ENCODE data around the gene MED17. TPM values are rescaled to one million over a fixed set of nuclear protein-coding genes. Genes with fewer than 3 reads are reported as not detected.

The MED17 gene
- total RNA-seq, 1 experiment from 2014 or later, result 26.9 TPM

DNA sequence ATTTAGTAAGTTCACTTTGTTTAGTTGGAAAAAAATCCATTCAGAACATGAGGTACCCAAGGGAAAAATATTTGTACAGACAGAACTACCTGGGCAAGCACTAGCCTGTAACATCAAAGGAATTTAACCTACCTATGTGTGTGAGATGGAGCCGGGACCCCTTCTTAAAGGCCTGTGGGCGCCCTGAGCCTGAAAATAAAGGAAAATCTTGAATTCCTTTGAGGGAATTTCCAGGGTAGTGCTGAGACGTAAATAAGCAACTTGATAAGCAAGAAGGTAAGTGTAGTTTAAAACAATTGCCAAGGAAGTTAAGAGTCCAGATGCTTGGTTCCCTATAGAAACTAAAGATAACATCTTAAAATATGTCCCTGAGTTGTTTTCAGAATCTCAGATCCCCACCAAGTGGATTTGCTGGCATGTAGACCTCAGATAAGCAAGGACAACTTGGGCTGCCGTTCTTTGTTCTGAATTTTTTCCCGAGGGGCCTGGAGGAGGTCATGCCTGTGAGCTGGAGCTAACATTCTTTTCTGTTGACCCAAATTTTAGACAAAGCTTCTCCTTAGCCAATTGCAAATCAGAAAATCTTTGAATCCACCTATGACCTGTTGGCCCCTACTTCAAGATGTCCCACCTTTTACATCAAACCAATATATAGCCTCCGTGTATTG, 31.0 kb downstream of the MED17 start:
- no peak for DNase-seq
- CTCF ChIA-PET, result no interaction called here
- H3K4me3 ChIP-seq, result no peak overlapping the region
- H3K4me2 ChIP-seq, result no peak overlapping the region
- TF ChIP-seq EZH2 (IDR thresholded peaks at IDR 0.05; ENCODE audit: low read depth) (no peak), CTCF (conservative IDR thresholded peaks at IDR 0.05) (no peak)
- no peaks in the 10 kb centered on the region for H4K20me1 ChIP-seq (ENCODE audit: insufficient read depth)
- H3K27me3 ChIP-seq (ENCODE audit: insufficient read depth, low read depth), result no peaks in the 10 kb centered on the region
- no peak overlapping the region for H2AFZ ChIP-seq
- peaks cover 32% of the 10 kb centered on the region for H3K36me3 ChIP-seq (ENCODE audit: low read depth)
- H3K79me2 ChIP-seq (ENCODE audit: low read depth), result no peaks in the 10 kb centered on the region
- H3K27ac ChIP-seq, result no peak overlapping the region
- H3K4me1 ChIP-seq (replicated peaks; ENCODE audit: insufficient read depth), result peaks cover 25% of the 10 kb centered on the region
- peaks cover 45% of the 10 kb centered on the region for H3F3A ChIP-seq (ENCODE audit: insufficient read depth, low read depth)
- no TSS peak for BruUV-seq (replicated peaks)
- intact Hi-C loops (cut with micrococcal nuclease; ENCODE audit: unreplicated experiment), result no loop called here
- H3K9me3 ChIP-seq (ENCODE audit: insufficient read depth, low read depth), result no peaks in the 10 kb centered on the region
- no peaks in the 10 kb centered on the region for H3K9me2 ChIP-seq (ENCODE audit: insufficient read depth)
- POLR2A ChIA-PET (ENCODE audit: unreplicated experiment), result no interaction called here

DNA sequence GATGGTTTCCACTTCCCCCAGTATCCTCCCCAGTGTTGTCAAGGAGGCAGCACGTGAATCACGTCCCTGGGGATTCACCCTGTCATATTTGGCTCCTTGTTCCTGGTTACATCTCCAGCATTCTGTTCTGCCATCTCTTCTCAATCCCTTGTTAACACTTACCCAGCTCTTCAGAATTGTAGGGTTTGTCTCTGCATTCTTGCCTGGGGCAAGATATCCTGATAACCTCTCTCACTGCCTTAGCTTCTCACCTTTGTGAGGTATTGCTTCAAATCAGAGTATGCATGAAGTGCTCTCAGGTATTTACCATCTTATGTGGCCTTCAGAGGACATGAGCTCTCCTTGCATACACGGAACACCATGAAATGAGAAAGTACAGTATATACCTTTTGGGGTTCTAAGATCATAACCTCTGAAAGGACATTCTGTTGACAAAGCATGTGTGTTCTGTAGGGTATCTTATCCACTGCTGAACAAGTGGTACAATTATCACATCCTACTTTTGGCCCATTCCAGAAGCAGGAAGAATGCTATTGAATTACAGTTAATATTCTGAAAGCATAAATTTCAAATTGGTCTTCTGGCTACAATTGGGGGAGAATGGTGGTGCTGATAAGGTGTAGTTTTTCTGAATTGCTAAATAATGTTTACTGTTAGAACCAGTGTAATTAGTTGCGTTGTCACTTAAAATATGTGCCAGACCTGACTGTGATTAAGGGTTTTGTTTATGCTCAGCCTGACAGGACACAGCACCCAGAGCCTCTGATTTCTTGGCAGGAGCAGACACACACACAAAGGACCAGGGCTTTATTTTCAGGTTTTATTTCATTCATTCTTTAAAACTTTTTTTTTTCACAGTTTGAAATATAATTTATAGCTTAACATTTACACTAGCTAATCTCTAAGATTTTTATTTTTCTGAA, 33.6 kb downstream of the MED17 start:
- Histone ChIP-seq H3K4me1 (replicated peaks; ENCODE audit: insufficient read depth) (peaks cover 25% of the 10 kb centered on the region), H2AFZ (no peak overlapping the region), H3K79me2 (ENCODE audit: low read depth) (no peaks in the 10 kb centered on the region), H3K9me3 (ENCODE audit: insufficient read depth, low read depth) (no peaks in the 10 kb centered on the region), H3F3A (ENCODE audit: insufficient read depth, low read depth) (peaks cover 37% of the 10 kb centered on the region), H3K27me3 (ENCODE audit: insufficient read depth, low read depth) (no peaks in the 10 kb centered on the region), H3K4me3 (peak overlapping the region; percentile 5; the same call in 1 of the 2 replicates), H3K36me3 (ENCODE audit: low read depth) (peaks cover 14% of the 10 kb centered on the region; the same call in 1 of the 2 replicates), H3K4me2 (peak overlapping the region; percentile 60), H3K27ac (peak overlapping the region; percentile 48), H3K9me2 (ENCODE audit: insufficient read depth) (no peaks in the 10 kb centered on the region), H4K20me1 (ENCODE audit: insufficient read depth) (no peaks in the 10 kb centered on the region)
- intact Hi-C loops (cut with micrococcal nuclease; ENCODE audit: unreplicated experiment), result loop anchor here (1.0 kb wide), 1 partner anchor 25 kb away; no protein-coding TSS in a partner anchor
- peak; percentile 55 to 96 for DNase-seq
- ChIA-PET POLR2A (ENCODE audit: unreplicated experiment) (interaction anchor here (0.5 to 0.8 kb wide), 6 partner anchors 11 to 1748 kb away, joined by 3 to 10 read pairs (median 4); no protein-coding TSS in a partner anchor), CTCF (interaction anchor here (2.0 kb wide), 1 partner anchor 78 kb away, joined by 5 read pairs; no protein-coding TSS in a partner anchor)
- TF ChIP-seq EZH2 (IDR thresholded peaks at IDR 0.05; ENCODE audit: low read depth), result no peak
- no peak for TF ChIP-seq CTCF (conservative IDR thresholded peaks at IDR 0.05)
- BruUV-seq (replicated peaks), result no TSS peak

- TF ChIP-seq CTCF (conservative IDR thresholded peaks at IDR 0.05) (no peak), EZH2 (IDR thresholded peaks at IDR 0.05; ENCODE audit: low read depth) (no peak)
- Histone ChIP-seq H3K9me2 (ENCODE audit: insufficient read depth) (no peaks in the 10 kb centered on the region), H3K79me2 (ENCODE audit: low read depth) (no peaks in the 10 kb centered on the region), H3K9me3 (ENCODE audit: insufficient read depth, low read depth) (no peaks in the 10 kb centered on the region), H3F3A (ENCODE audit: insufficient read depth, low read depth) (peaks cover 33% of the 10 kb centered on the region), H4K20me1 (ENCODE audit: insufficient read depth) (no peaks in the 10 kb centered on the region), H3K4me3 (no peak overlapping the region), H3K36me3 (ENCODE audit: low read depth) (no peaks in the 10 kb centered on the region), H3K27ac (no peak overlapping the region), H3K27me3 (ENCODE audit: insufficient read depth, low read depth) (no peaks in the 10 kb centered on the region), H3K4me2 (no peak overlapping the region), H3K4me1 (replicated peaks; ENCODE audit: insufficient read depth) (peaks cover 25% of the 10 kb centered on the region), H2AFZ (no peak overlapping the region)
- BruUV-seq (replicated peaks), result no TSS peak
- POLR2A ChIA-PET (ENCODE audit: unreplicated experiment), result no interaction called here
- no peak for DNase-seq
- CTCF ChIA-PET, result no interaction called here
- intact Hi-C loops (cut with micrococcal nuclease; ENCODE audit: unreplicated experiment), result no loop called here
Measured at GRCh38 chr11:93819966-93820695, 36.0 kb downstream of the MED17 start.
